ENCODE data around the gene PARD3. TPM values are rescaled to one million over a fixed set of nuclear protein-coding genes. Genes with fewer than 3 reads are reported as not detected.
"Not testable (repeated sequence)": the region's sequence is repeated elsewhere in the genome, so short reads cannot be mapped to it uniquely, and the experiment has no call there.

The PARD3 gene
- total RNA-seq, 1 donor from 2014 or later, result 97.8 TPM

- no peak for DNase-seq (ENCODE audit: low read depth)
- no peak overlapping the region for H3K4me3 ChIP-seq (ENCODE audit: low read depth, low read length)
- no peak for TF ChIP-seq CTCF (conservative IDR thresholded peaks at IDR 0.05; ENCODE audit: low read depth, low read length)
Observed at GRCh38 chr10:34706147-34706546, 108.9 kb downstream of the PARD3 start.

GRCh38 chr10:34705563-34705962 lies 109.5 kb downstream of the PARD3 start:
- H3K4me3 ChIP-seq (ENCODE audit: low read depth, low read length), result no peak overlapping the region
- TF ChIP-seq CTCF (conservative IDR thresholded peaks at IDR 0.05; ENCODE audit: low read depth, low read length), result no peak
- DNase-seq (ENCODE audit: low read depth), result no peak

DNA sequence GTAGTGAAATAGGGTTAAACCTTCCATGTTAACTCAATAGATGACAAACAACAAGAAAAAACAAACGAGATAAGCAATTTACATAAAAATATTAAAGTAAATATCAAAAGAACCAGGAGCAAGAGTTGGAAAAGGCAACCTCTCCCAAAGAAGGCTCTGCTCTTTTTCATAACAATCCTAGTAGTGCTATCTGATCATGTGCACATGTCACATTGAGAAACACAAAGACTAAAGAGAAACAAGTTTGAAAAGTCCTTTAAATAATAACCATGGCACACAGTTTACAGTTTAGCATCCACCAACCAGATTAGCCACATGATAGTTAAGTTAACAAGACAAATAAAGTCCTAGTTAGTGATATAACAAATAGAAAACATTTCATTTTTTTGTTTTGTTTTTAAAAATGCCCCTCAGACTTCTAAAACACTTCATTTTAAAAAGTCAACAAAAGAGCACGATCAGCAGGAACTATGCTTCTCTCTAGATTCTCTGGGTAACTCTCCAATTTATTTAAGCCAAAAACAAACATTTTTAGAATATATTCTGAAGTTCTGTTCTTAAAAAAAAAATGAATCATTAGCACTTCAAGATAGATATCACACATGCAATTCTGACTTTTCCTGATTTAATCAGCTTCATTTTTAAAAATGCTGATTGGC lies 110.4 kb downstream of the PARD3 start:
- H3K4me3 ChIP-seq (ENCODE audit: low read depth, low read length), result no peak overlapping the region
- no peak for TF ChIP-seq CTCF (conservative IDR thresholded peaks at IDR 0.05; ENCODE audit: low read depth, low read length)
- DNase-seq (ENCODE audit: low read depth), result no peak

DNA sequence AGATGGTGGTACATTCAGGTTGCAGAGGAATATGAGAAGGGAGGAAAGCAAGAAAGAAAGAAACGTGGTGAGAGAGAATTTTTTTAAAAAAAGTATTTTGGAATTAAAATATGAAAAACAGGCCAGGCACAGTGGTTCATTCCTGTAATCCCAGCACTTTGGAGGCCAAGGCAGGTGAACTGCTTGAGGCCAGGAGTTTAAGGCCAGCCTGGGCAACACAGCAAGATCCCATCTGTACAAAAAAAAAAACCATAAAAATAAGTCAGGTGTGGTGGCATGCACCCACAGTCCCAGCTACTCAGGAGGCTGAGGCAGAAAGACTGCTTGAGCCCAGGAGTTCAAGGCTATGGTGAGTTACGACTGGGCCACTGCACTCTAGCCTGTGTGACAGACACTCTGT lies 112.1 kb downstream of the PARD3 start:
- no peak for DNase-seq (ENCODE audit: low read depth)
- no peak for TF ChIP-seq CTCF (conservative IDR thresholded peaks at IDR 0.05; ENCODE audit: low read depth, low read length)
- no peak overlapping the region for H3K4me3 ChIP-seq (ENCODE audit: low read depth, low read length)

GRCh38 chr10:34702093-34702937 lies 112.8 kb downstream of the PARD3 start:
- no peak for DNase-seq (ENCODE audit: low read depth)
- H3K4me3 ChIP-seq (ENCODE audit: low read depth, low read length), result no peak overlapping the region
- peak; percentile 23 for TF ChIP-seq CTCF (conservative IDR thresholded peaks at IDR 0.05; ENCODE audit: low read depth, low read length)

GRCh38 chr10:34701194-34701593 lies 113.9 kb downstream of the PARD3 start:
- TF ChIP-seq CTCF (conservative IDR thresholded peaks at IDR 0.05; ENCODE audit: low read depth, low read length), result no peak
- DNase-seq (ENCODE audit: low read depth), result no peak
- H3K4me3 ChIP-seq (ENCODE audit: low read depth, low read length), result no peak overlapping the region

GRCh38 chr10:34700752-34701151 lies 114.3 kb downstream of the PARD3 start:
- H3K4me3 ChIP-seq (ENCODE audit: low read depth, low read length); DNase-seq (ENCODE audit: low read depth): not testable (repeated sequence)
